B cell (primary cell): ENCODE measurements around the gene TTLL8. TPM values are rescaled to one million over a fixed set of nuclear protein-coding genes. Genes with fewer than 3 reads are reported as not detected.

Experiments used
- ATAC-seq: fragments of 200-7000 bp; cut with Tn5 transposase; one replicate; pipeline ENCODE4 v1.10.0; 2021; ENCODE audit warnings: low read depth, mild to moderate bottlenecking, moderate number of reproducible peaks, moderate library complexity
- CTCF ChIA-PET: fragments of 350-600 bp; sonication (Branson Sonifier 250); formaldehyde crosslinking; loops from one replicate; lab custom pipeline; 2021; ENCODE audit warnings: antibody characterized with exemption, inconsistent platforms; lab: Charles Lee
- POLR2A ChIA-PET: fragments of 350-600 bp; sonication (Branson Sonifier 250); formaldehyde crosslinking; loops from one replicate; lab custom pipeline; 2021; ENCODE audit warnings: antibody characterized with exemption; lab: Charles Lee
- DNase-seq: peaks from one replicate; pipeline ENCODE4 v3.0.0; 2013
- H2AFZ ChIP-seq: 2 replicates; pipeline ENCODE4 v1.6.1; 2012; ENCODE audit warnings: mild to moderate bottlenecking, low read depth, low read length; ENCODE audit not compliant: insufficient read depth, poor library complexity, severe bottlenecking
- H3K27ac ChIP-seq, 2 donors: 1 replicate in 1 of 2; 2 replicates in 1 of 2; pipeline ENCODE4 v1.5.1; 2012 to 2013; ENCODE audit warnings: low read length in 2 of 2, mild to moderate bottlenecking in 2 of 2, moderate library complexity in 1 of 2
- H3K27me3 ChIP-seq, 4 experiments: fragments of 200-600 bp in 1 of 4; sonication (generic) in 1 of 4; replicated peaks in 1 of 4; 1 replicate in 2 of 4; 2 replicates in 2 of 4; pipeline versions ENCODE4 v1.6.1 to v1.7.0; 2013 to 2016; ENCODE audit warnings: low read length in 3 of 4, mild to moderate bottlenecking in 2 of 4, mixed read lengths in 1 of 4, moderate library complexity in 1 of 4; ENCODE audit not compliant: insufficient read depth in 4 of 4, control insufficient read depth in 3 of 4; ENCODE audit errors: control extremely low read depth in 1 of 4
- H3K36me3 ChIP-seq, 2 experiments: replicated peaks in 1 of 2; 1 replicate in 1 of 2; 2 replicates in 1 of 2; pipeline versions ENCODE4 v1.6.1 to v1.7.1; 2013; ENCODE audit warnings: low read length in 1 of 2; ENCODE audit not compliant: insufficient read depth in 2 of 2, control insufficient read depth in 1 of 2; ENCODE audit errors: control extremely low read depth in 1 of 2, extremely low read depth in 1 of 2
- H3K4me1 ChIP-seq, 2 donors: fragments of 200-600 bp in 1 of 2; sonication (generic) in 1 of 2; 1 replicate in 1 of 2; 2 replicates in 1 of 2; pipeline versions ENCODE4 v1.5.1 to v1.6.1; 2013 to 2017; ENCODE audit warnings: low read length in 2 of 2; ENCODE audit not compliant: control insufficient read depth in 2 of 2, insufficient read depth in 2 of 2
- H3K4me2 ChIP-seq: replicated peaks from 2 replicates; pipeline ENCODE3; 2012; ENCODE audit warnings: mild to moderate bottlenecking, low read depth, low read length; ENCODE audit not compliant: poor library complexity, severe bottlenecking
- H3K4me3 ChIP-seq, 5 experiments: fragments of 200-600 bp in 1 of 5; sonication (generic) in 1 of 5; 1 replicate in 3 of 5; 2 replicates in 2 of 5; pipeline versions ENCODE4 v1.5.1 to v1.7.0; 2011 to 2016; ENCODE audit warnings: low read length in 4 of 5, mild to moderate bottlenecking in 4 of 5, low read depth in 2 of 5, control low read depth in 1 of 5, moderate library complexity in 1 of 5; ENCODE audit not compliant: insufficient read depth in 1 of 5; ENCODE audit errors: control extremely low read depth in 1 of 5, extremely low read depth in 1 of 5
- H3K79me2 ChIP-seq: fragments of 200-600 bp; sonication (generic); one replicate; pipeline ENCODE4 v1.6.0; 2016; ENCODE audit warnings: low read length; ENCODE audit not compliant: control insufficient read depth, insufficient read depth
- H3K9ac ChIP-seq: fragments of 200-600 bp; sonication (generic); 2 replicates; pipeline ENCODE4 v1.6.1; 2017; ENCODE audit warnings: mild to moderate bottlenecking, low read length, moderate library complexity
- H3K9me3 ChIP-seq, 3 donors: one replicate each; pipeline versions ENCODE4 v1.6.1 to v1.7.1; 2013; ENCODE audit warnings: low read length in 2 of 3; ENCODE audit not compliant: control insufficient read depth in 2 of 3, insufficient read depth in 1 of 3; ENCODE audit errors: control extremely low read depth in 1 of 3
- H4K20me1 ChIP-seq: 2 replicates; pipeline ENCODE4 v1.6.0; 2012; ENCODE audit warnings: mild to moderate bottlenecking, low read length; ENCODE audit not compliant: insufficient read depth, control insufficient read depth, poor library complexity, severe bottlenecking
- H3K27ac Mint-ChIP-seq: one replicate; pipeline ENCODE4 v1.8.0; 2021; ENCODE audit warnings: mixed read lengths
- H3K27me3 Mint-ChIP-seq: one replicate; pipeline ENCODE4 v1.8.0; 2021; ENCODE audit warnings: mixed read lengths
- H3K4me1 Mint-ChIP-seq: one replicate; pipeline ENCODE4 v1.8.0; 2021; ENCODE audit warnings: mixed read lengths
- H3K4me3 Mint-ChIP-seq: one replicate; pipeline ENCODE4 v1.8.0; 2021; ENCODE audit warnings: mixed read lengths
- H3K9me3 Mint-ChIP-seq: one replicate; pipeline ENCODE4 v1.8.0; 2022; ENCODE audit warnings: mixed read lengths; ENCODE audit not compliant: insufficient read depth
- CTCF ChIP-seq: fragments of 200-600 bp; IDR thresholded peaks from one replicate; pipeline ENCODE4 v1.8.0; 2022; ENCODE audit warnings: antibody characterized with exemption, mild to moderate bottlenecking
- EZH2 ChIP-seq: IDR thresholded peaks from 2 replicates; pipeline ENCODE4 v1.6.1; 2012; ENCODE audit warnings: borderline replicate concordance, low read depth, mild to moderate bottlenecking, moderate library complexity, low read length; ENCODE audit not compliant: insufficient read depth, poor library complexity, severe bottlenecking
- WGBS: methylation state at CpG from one replicate; pipeline ENCODE4 v1.1.5; 2013; ENCODE audit warnings: missing lambda C conversion rate; ENCODE audit not compliant: insufficient coverage; 5-methylcytosine and 5-hydroxymethylcytosine counted together
- intact Hi-C: fragments of 100-400 bp; cut with micrococcal nuclease; formaldehyde crosslinking; loops from one replicate; pipeline ENCODE4 v1.10.0; 2022
- polyA plus RNA-seq: library from polyadenylated mRNA; depleted of rRNA; stranded (reverse); fragments of >200 nt; gene quantifications from 2 replicates; pipeline ENCODE4 v1.2.3, GENCODE V29; 2012
- total RNA-seq, 2 donors: library from RNA; stranded (reverse); fragments of 120-200 nt in 1 of 2; gene quantifications; 1 replicate in 1 of 2; 2 replicates in 1 of 2; pipeline versions ENCODE4 v1.2.3 to v1.2.4, GENCODE V29; 2013 to 2022

Gene TTLL8
- total and polyA plus RNA-seq, 2 donors (not counting 1 experiment from before 2014, with no cell fraction given) = not detected

GRCh38 chr22:50004918-50005317 is 53.2 kb downstream of the TTLL8 start:
- Mint-ChIP-seq H3K27me3 (peaks cover 15% of the 10 kb centered on the region), H3K9me3 (no peaks in the 10 kb centered on the region), H3K4me1 (peaks cover 12% of the 10 kb centered on the region), H3K4me3 (no peak overlapping the region), H3K27ac (no peak overlapping the region)
- Histone ChIP-seq H3K4me1 (peaks cover 4 to 9% of the 10 kb centered on the region in 2 donors), H3K27me3 (peaks cover 0 to 10% (median 5%) of the 10 kb centered on the region in 4 experiments), H3K27ac (no peak overlapping the region), H3K36me3 (no peaks in the 10 kb centered on the region), H3K9ac (no peak overlapping the region), H3K79me2 (no peaks in the 10 kb centered on the region), H2AFZ (no peak overlapping the region), H4K20me1 (no peaks in the 10 kb centered on the region), H3K9me3 (peaks cover 0 to under 1% (median 0%) of the 10 kb centered on the region in 3 donors), H3K4me3 (no peak overlapping the region), H3K4me2 (no peak overlapping the region)
- intact Hi-C loops = no loop called here
- DNase-seq (no peak), ATAC-seq (no peak)
- CTCF ChIA-PET = interaction anchor here (0.7 to 1.0 kb wide), 2 partner anchors 14 to 25 kb away, joined by 3 read pairs; no protein-coding TSS in a partner anchor
- no CpG with 5 or more reads among the region's 4 CpGs for WGBS
- POLR2A ChIA-PET = no interaction called here
- no peak for TF ChIP-seq EZH2
- TF ChIP-seq CTCF = no peak

DNA sequence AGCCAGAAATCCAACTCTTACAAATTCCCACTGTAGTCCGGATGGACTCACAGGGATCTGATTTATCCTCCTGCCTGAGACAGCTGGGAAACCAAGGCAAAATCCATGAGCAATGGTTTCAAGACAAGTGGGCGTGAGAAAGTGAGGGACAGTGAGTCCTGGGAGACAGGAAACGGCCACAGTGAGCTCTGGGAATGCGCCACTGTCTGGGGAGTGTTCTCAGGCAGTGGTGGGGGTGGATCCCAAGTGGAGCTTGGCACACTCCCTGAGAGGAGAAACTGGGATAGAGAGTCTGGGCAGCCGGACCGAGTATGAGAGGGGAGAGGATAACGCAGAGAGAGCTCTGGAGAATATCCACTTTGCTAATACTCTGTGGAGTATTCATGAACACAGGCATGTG is 55.3 kb downstream of the TTLL8 start:
- no peak for ATAC-seq
- peaks cover 16% of the 10 kb centered on the region for H3K4me1 Mint-ChIP-seq
- Histone ChIP-seq H2AFZ (no peak overlapping the region), H3K9me3 (peaks cover 0 to 3% (median 0%) of the 10 kb centered on the region in 3 donors), H3K27ac (no peak overlapping the region), H3K4me3 (no peak overlapping the region), H3K36me3 (no peaks in the 10 kb centered on the region), H3K4me2 (no peak overlapping the region), H3K9ac (no peak overlapping the region), H3K27me3 (peaks cover 0 to 20% (median 6%) of the 10 kb centered on the region in 4 experiments), H3K4me1 (peaks cover 6 to 8% of the 10 kb centered on the region in 2 donors), H3K79me2 (no peaks in the 10 kb centered on the region), H4K20me1 (no peaks in the 10 kb centered on the region)
- ChIA-PET CTCF (no interaction called here), POLR2A (no interaction called here)
- DNase-seq = no peak
- H3K27me3 Mint-ChIP-seq = peaks cover 24% of the 10 kb centered on the region
- 80% methylated on average over 7 of the region's 7 CpGs for WGBS
- intact Hi-C loops = no loop called here
- H3K9me3 Mint-ChIP-seq = no peaks in the 10 kb centered on the region
- TF ChIP-seq CTCF = no peak
- no peak for TF ChIP-seq EZH2
- no peak overlapping the region for H3K4me3 Mint-ChIP-seq
- no peak overlapping the region for H3K27ac Mint-ChIP-seq
